Measurements from ENCODE around the gene CCL22.
A peak's percentile ranks its signal among the peaks of the same experiment; 100 is the strongest.

The CCL22 gene

GRCh38 chr16:57388359-57389086 lies 29.9 kb downstream of the CCL22 start:
- TF ChIP-seq CTCF (IDR thresholded peaks at IDR 0.05; ENCODE audit: insufficient read depth, low read length, poor library complexity, severe bottlenecking) = no peak
- Histone ChIP-seq H3K4me3 (replicated peaks; ENCODE audit: low read depth, low read length) (no peak overlapping the region), H3K36me3 (ENCODE audit: control insufficient read depth, insufficient read depth, low read length) (no peaks in the 10 kb centered on the region), H3K27me3 (replicated peaks; ENCODE audit: control insufficient read depth, insufficient read depth, low read length) (no peaks in the 10 kb centered on the region)
- DNase-seq (ENCODE audit: extremely low read depth, insufficient read length) = peak; percentile 81

- DNase-seq (ENCODE audit: extremely low read depth, insufficient read length) = no peak
- no peak for TF ChIP-seq CTCF (IDR thresholded peaks at IDR 0.05; ENCODE audit: insufficient read depth, low read length, poor library complexity, severe bottlenecking)
- H3K27me3 ChIP-seq (replicated peaks; ENCODE audit: control insufficient read depth, insufficient read depth, low read length) = no peaks in the 10 kb centered on the region
- no peaks in the 10 kb centered on the region for H3K36me3 ChIP-seq (ENCODE audit: control insufficient read depth, insufficient read depth, low read length)
- H3K4me3 ChIP-seq (replicated peaks; ENCODE audit: low read depth, low read length) = no peak overlapping the region
Measured at GRCh38 chr16:57389087-57389468, 30.5 kb downstream of the CCL22 start.

GRCh38 chr16:57390636-57391295 lies 32.2 kb downstream of the CCL22 start:
- no peak for TF ChIP-seq CTCF (IDR thresholded peaks at IDR 0.05; ENCODE audit: insufficient read depth, low read length, poor library complexity, severe bottlenecking)
- DNase-seq (ENCODE audit: extremely low read depth, insufficient read length) = no peak
- no peaks in the 10 kb centered on the region for H3K36me3 ChIP-seq (ENCODE audit: control insufficient read depth, insufficient read depth, low read length)
- H3K4me3 ChIP-seq (replicated peaks; ENCODE audit: low read depth, low read length) = no peak overlapping the region
- no peaks in the 10 kb centered on the region for H3K27me3 ChIP-seq (replicated peaks; ENCODE audit: control insufficient read depth, insufficient read depth, low read length)

GRCh38 chr16:57391300-57391699 lies 32.7 kb downstream of the CCL22 start:
- Histone ChIP-seq H3K27me3 (replicated peaks; ENCODE audit: control insufficient read depth, insufficient read depth, low read length) (no peaks in the 10 kb centered on the region), H3K4me3 (replicated peaks; ENCODE audit: low read depth, low read length) (no peak overlapping the region), H3K36me3 (ENCODE audit: control insufficient read depth, insufficient read depth, low read length) (no peaks in the 10 kb centered on the region)
- no peak for DNase-seq (ENCODE audit: extremely low read depth, insufficient read length)
- no peak for TF ChIP-seq CTCF (IDR thresholded peaks at IDR 0.05; ENCODE audit: insufficient read depth, low read length, poor library complexity, severe bottlenecking)

GRCh38 chr16:57391708-57392107 lies 33.1 kb downstream of the CCL22 start:
- Histone ChIP-seq H3K27me3 (replicated peaks; ENCODE audit: control insufficient read depth, insufficient read depth, low read length) (no peaks in the 10 kb centered on the region), H3K4me3 (replicated peaks; ENCODE audit: low read depth, low read length) (no peak overlapping the region), H3K36me3 (ENCODE audit: control insufficient read depth, insufficient read depth, low read length) (no peaks in the 10 kb centered on the region)
- no peak for DNase-seq (ENCODE audit: extremely low read depth, insufficient read length)
- TF ChIP-seq CTCF (IDR thresholded peaks at IDR 0.05; ENCODE audit: insufficient read depth, low read length, poor library complexity, severe bottlenecking) = no peak
